Right lobe of liver (tissue), 4 donors: ENCODE data around the gene UGT3A2.
"Not testable (repeated sequence)": the region's sequence is repeated elsewhere in the genome, so short reads cannot be mapped to it uniquely, and the experiment has no call there.

Experiments
- POLR2A ChIP-seq: fragments of 450-650 bp; IDR thresholded peaks from one replicate; pipeline ENCODE4 v1.6.1; 2017; ENCODE audit warnings: antibody characterized with exemption, mild to moderate bottlenecking
- TF ChIP-seq, protein P1 (sequence below), 4 donors: fragments of 200-600 bp in 3 of 4; fragments of 450-650 bp in 1 of 4; IDR thresholded peaks; one replicate each; pipeline versions ENCODE4 v1.5.1 to v1.8.0; 2016 to 2022; ENCODE audit warnings: antibody characterized with exemption in 4 of 4, mild to moderate bottlenecking in 2 of 4
- donor health status: DM: no; HTN: no; CAD: no.
- donor health status: DM: no; HTN: no; CAD: no.
- donor health status: DM: no; HTN: yes; CAD: no.

- not testable (repeated sequence) for TF ChIP-seq POLR2A
- TF ChIP-seq, protein P1, sequence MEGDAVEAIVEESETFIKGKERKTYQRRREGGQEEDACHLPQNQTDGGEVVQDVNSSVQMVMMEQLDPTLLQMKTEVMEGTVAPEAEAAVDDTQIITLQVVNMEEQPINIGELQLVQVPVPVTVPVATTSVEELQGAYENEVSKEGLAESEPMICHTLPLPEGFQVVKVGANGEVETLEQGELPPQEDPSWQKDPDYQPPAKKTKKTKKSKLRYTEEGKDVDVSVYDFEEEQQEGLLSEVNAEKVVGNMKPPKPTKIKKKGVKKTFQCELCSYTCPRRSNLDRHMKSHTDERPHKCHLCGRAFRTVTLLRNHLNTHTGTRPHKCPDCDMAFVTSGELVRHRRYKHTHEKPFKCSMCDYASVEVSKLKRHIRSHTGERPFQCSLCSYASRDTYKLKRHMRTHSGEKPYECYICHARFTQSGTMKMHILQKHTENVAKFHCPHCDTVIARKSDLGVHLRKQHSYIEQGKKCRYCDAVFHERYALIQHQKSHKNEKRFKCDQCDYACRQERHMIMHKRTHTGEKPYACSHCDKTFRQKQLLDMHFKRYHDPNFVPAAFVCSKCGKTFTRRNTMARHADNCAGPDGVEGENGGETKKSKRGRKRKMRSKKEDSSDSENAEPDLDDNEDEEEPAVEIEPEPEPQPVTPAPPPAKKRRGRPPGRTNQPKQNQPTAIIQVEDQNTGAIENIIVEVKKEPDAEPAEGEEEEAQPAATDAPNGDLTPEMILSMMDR (IDR thresholded peaks at IDR 0.05): not testable (repeated sequence)
Observed at GRCh38 chr5:36019584-36019983, 47.1 kb downstream of the UGT3A2 start.
